Tibial nerve (tissue), 4 donors: ENCODE data around the gene CDC14B.

Experiments used
- EP300 ChIP-seq, 2 donors: sonication (generic); formaldehyde crosslinking; IDR thresholded peaks; one replicate each; pipeline ENCODE4 v1.6.1; 2017; ENCODE audit warnings: antibody characterized with exemption in 2 of 2, mild to moderate bottlenecking in 1 of 2
- POLR2A ChIP-seq, 2 donors: fragments of 450-650 bp; IDR thresholded peaks; one replicate each; pipeline ENCODE4 v1.6.1; 2017; ENCODE audit warnings: antibody characterized with exemption in 2 of 2, mild to moderate bottlenecking in 2 of 2, moderate library complexity in 2 of 2
- TF ChIP-seq, protein P1 (sequence below), 5 experiments: fragments of 200-600 bp in 3 of 5; fragments of 450-650 bp in 2 of 5; sonication (generic) in 3 of 5; IDR thresholded peaks; one replicate each; pipeline ENCODE4 v1.5.1; 2016 to 2019; ENCODE audit warnings: antibody characterized with exemption in 5 of 5, mild to moderate bottlenecking in 3 of 5, moderate library complexity in 2 of 5

DNA sequence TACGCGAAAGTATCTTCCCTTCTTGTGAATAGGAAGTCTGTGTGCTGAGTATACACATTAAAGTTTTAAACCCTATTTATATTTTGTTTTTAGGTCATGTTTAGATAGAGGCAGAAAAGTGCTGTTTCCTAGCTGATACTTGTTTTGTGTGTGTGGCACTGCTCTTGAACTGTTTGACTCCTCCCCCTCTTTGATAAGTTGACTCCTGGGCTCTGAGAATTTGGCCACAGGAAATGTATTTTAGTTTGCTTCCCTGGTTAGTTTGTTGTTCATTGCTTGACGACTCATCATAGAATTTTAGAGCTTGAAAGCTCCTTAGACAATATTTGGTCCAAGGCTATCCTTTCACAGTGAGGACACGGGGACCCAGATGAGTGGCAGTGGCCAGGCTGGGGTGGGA lies 2.0 kb upstream of the CDC14B start:
- TF ChIP-seq POLR2A (IDR thresholded peaks at IDR 0.05) (no peak), EP300 (IDR thresholded peaks at IDR 0.05) (no peak)
- TF ChIP-seq, protein P1, sequence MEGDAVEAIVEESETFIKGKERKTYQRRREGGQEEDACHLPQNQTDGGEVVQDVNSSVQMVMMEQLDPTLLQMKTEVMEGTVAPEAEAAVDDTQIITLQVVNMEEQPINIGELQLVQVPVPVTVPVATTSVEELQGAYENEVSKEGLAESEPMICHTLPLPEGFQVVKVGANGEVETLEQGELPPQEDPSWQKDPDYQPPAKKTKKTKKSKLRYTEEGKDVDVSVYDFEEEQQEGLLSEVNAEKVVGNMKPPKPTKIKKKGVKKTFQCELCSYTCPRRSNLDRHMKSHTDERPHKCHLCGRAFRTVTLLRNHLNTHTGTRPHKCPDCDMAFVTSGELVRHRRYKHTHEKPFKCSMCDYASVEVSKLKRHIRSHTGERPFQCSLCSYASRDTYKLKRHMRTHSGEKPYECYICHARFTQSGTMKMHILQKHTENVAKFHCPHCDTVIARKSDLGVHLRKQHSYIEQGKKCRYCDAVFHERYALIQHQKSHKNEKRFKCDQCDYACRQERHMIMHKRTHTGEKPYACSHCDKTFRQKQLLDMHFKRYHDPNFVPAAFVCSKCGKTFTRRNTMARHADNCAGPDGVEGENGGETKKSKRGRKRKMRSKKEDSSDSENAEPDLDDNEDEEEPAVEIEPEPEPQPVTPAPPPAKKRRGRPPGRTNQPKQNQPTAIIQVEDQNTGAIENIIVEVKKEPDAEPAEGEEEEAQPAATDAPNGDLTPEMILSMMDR (IDR thresholded peaks at IDR 0.05) = no peak
